NCI-H1417 (cell line): Measurements from ENCODE around the gene CDK4.
A peak's percentile ranks its signal among the peaks of the same experiment; 100 is the strongest.

ENCODE experiments used
- DNase-seq, 3 experiments: peaks; one replicate each; lab custom pipeline; 2025; lab: John Stamatoyannopoulos, UW

Gene CDK4

GRCh38 chr12:57756406-57757341 is 4.6 kb upstream of the CDK4 start:
- peak in 1 of 3 experiments; percentile 24 for DNase-seq

GRCh38 chr12:57755454-57756372 is 3.6 kb upstream of the CDK4 start:
- DNase-seq = peak in 2 of 3 experiments; percentile 59 to 63

DNA sequence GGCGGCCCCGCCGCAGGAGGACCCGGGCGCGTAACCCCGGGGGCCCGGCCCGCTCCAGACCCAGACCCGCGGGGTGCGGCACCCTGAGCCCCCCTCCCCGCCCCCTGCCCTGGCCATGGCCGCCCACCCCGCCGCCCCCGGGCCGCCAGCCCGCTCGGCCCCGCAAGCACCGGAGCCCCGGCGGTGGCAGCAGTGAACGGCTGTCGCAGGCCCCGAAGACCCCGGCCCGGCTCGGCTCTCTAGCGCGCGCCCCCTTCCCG is 3.0 kb upstream of the CDK4 start:
- DNase-seq = no peak

- peak; percentile 90 to 94 (median 94) for DNase-seq
Measured at GRCh38 chr12:57754411-57755193, 2.5 kb upstream of the CDK4 start, which contains the start of gene MARCHF9. TSS of gene MARCHF9 (plus strand) at chr12:57755103. CDS start at chr12:57755529, 426 bp downstream.

GRCh38 chr12:57753756-57754337 is 1.7 kb upstream of the CDK4 start:
- DNase-seq = peak in 1 of 3 experiments; percentile 49

DNA sequence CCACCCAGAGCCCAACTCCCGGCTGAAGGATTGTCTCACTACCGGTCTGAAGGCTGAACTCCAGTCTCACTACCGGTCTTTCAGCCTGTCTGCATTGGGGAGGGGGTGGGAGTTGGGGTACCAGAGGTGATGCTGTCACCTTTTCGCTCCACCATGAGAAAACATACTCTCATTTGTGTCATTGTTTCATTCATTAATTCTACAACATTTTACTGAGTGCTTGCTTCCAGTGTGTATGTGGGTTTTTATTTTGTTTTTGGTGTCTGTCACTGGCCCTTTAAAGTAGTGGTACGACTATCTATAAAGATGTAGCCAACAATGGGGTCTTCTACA is 524 bp upstream of the CDK4 start:
- no peak for DNase-seq

GRCh38 chr12:57751432-57751787 is 700 bp downstream of the CDK4 start:
- DNase-seq = peak in 1 of 3 experiments; percentile 63

- peak in 1 of 3 experiments; percentile 43 for DNase-seq
Measured at GRCh38 chr12:57750561-57751431, 1.3 kb downstream of the CDK4 start.

- no peak for DNase-seq
Measured at GRCh38 chr12:57749061-57749460, 3.0 kb downstream of the CDK4 start.

- peak in 1 of 3 experiments; percentile 41 for DNase-seq
Measured at GRCh38 chr12:57746025-57746424, 6.1 kb downstream of the CDK4 start.

GRCh38 chr12:57745485-57745881 is 6.6 kb downstream of the CDK4 start:
- no peak for DNase-seq

DNA sequence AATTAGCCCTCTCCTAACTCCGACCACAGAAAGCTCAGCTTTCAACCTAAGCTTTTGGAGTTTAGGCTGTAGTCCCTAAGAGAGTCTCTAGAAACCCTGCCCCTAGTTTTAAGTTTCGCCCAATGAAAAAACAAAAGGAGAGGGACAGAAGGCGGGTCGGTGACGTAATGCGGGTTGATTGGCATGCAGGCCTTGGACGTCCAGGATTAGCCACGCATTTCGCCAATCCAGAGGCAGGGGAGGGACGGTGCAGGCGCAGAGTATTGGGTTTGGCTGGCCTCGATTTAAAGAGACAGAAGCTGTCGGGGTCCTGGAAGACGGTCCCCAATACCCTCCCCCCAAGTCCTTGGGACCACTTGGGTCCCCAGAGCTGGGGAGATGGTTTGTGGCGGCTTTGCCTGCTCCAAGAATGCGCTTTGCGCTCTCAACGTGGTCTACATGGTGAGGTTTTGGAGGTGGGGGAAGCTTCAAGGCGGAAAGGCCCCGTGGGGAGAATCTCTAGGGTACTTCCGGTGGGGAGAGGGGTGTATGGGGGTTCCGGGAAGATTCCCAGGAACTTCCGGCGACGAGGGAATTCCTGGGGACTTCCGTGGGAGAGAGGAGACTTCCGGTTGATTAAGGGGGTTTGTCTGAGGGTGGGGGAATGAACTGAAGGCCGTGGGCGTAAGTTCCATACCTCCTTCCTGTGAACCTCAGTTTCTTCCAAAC is 7.2 kb downstream of the CDK4 start, which contains the start of gene TSPAN31:
TSS of gene TSPAN31 (plus strand) at position 263 of the 708 bp plus-strand sequence. CDS start at position 379, 116 bp downstream.
- DNase-seq = peak; percentile 79 to 99 (median 97)

GRCh38 chr12:57744194-57744776 is 7.8 kb downstream of the CDK4 start:
- DNase-seq = peak in 2 of 3 experiments; percentile 96 to 98

- no peak for DNase-seq
Measured at GRCh38 chr12:57743769-57744168, 8.3 kb downstream of the CDK4 start.

- no peak for DNase-seq
Measured at GRCh38 chr12:57741844-57742738, 10.0 kb downstream of the CDK4 start.

- DNase-seq = no peak
Measured at GRCh38 chr12:57741413-57741789, 10.7 kb downstream of the CDK4 start.

DNA sequence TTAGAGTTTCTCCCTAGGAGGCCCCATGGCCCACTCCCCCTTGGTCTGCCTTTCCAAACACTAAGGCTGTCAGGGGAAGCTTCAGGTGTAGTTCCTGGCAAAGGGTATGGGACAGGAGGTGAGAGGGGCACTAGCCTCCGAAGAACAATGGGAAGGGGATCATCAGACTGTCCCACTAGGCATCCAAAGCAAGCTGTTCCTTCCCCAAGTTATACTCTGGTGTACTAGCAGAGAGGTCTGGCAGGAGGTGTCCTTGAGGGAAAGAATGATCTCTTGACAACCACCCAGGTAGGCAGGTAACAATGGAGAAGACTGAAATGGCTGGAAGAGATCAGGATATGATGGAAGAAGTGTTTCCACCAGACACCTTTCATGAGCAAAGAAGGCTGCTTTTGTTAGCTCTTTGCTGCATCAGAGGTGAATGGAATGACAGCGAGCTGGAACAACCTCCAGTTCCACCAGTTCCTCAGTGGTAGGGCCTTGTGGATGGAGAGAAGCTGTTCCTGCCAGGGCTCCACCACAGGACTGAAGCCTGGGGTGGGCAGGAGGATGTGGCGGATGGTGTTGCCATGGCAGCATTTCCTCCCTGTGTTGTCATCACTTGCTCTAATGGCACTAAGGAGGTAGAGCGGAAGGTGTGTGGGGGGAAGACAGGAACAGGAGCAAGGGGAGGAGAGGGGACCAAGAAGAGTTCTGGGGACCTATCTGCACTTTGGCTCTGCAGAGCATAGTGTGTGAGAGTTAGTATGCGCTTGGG is 11.3 kb downstream of the CDK4 start:
- DNase-seq = peak in 2 of 3 experiments; percentile 37 to 66
